ENCODE data around the gene MYL12A.
"Not testable (repeated sequence)": the region's sequence is repeated elsewhere in the genome, so short reads cannot be mapped to it uniquely, and the experiment has no call there.

DNA sequence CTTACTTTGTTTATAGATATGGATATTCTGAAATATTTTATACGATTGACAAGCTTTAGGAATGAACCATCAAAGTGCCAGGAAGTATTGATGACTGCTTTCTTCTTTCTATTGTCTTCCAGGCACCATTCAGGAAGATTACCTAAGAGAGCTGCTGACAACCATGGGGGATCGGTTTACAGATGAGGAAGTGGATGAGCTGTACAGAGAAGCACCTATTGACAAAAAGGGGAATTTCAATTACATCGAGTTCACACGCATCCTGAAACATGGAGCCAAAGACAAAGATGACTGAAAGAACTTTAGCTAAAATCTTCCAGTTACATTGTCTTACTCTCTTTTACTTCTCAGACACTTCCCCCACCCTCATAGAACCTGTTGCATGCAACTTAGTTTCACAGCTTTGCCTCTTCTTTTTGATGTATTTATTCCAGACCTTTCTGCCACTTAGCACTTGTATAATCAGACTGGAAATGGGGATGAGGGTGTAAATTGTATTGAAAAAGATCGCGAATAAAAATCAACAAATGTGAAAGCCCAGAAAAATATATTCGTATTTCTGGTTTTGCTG lies 30.1 kb downstream of the MYL12A start:
- TF ChIP-seq POLR2A (IDR thresholded peaks at IDR 0.05; ENCODE audit: extremely low read depth, insufficient read length), result not testable (repeated sequence)
- TF ChIP-seq, protein P1, sequence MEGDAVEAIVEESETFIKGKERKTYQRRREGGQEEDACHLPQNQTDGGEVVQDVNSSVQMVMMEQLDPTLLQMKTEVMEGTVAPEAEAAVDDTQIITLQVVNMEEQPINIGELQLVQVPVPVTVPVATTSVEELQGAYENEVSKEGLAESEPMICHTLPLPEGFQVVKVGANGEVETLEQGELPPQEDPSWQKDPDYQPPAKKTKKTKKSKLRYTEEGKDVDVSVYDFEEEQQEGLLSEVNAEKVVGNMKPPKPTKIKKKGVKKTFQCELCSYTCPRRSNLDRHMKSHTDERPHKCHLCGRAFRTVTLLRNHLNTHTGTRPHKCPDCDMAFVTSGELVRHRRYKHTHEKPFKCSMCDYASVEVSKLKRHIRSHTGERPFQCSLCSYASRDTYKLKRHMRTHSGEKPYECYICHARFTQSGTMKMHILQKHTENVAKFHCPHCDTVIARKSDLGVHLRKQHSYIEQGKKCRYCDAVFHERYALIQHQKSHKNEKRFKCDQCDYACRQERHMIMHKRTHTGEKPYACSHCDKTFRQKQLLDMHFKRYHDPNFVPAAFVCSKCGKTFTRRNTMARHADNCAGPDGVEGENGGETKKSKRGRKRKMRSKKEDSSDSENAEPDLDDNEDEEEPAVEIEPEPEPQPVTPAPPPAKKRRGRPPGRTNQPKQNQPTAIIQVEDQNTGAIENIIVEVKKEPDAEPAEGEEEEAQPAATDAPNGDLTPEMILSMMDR (IDR thresholded peaks at IDR 0.05; ENCODE audit: low read depth, low read length), result not testable (repeated sequence)

Data from NB4 (cell line).